ENCODE measurements around the gene XYLT1.

DNA sequence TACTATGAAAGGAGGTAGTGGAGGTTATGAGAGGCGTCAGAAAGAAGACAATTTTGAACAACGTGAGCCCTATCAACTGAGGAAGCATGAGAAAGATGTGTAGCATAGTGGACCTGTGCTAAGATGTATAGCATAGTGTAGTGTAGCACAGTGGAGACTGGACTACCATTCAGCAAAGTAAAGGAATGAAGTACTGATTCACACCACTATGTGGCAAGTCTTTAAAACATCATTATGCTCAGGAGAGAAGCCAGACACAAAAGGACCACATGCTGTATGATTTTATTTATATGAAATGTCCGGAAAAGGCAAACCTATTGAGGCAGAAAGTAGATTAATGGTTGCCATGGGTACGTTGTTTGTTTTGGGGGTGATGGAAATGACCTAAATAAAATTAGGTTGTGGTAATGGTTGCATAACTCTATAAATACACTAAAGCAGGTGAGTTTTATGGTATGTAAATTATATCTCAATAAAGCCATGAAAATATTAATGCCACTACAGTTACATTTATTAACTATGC lies 20.4 kb upstream of the XYLT1 start:
- TF ChIP-seq, protein P1, sequence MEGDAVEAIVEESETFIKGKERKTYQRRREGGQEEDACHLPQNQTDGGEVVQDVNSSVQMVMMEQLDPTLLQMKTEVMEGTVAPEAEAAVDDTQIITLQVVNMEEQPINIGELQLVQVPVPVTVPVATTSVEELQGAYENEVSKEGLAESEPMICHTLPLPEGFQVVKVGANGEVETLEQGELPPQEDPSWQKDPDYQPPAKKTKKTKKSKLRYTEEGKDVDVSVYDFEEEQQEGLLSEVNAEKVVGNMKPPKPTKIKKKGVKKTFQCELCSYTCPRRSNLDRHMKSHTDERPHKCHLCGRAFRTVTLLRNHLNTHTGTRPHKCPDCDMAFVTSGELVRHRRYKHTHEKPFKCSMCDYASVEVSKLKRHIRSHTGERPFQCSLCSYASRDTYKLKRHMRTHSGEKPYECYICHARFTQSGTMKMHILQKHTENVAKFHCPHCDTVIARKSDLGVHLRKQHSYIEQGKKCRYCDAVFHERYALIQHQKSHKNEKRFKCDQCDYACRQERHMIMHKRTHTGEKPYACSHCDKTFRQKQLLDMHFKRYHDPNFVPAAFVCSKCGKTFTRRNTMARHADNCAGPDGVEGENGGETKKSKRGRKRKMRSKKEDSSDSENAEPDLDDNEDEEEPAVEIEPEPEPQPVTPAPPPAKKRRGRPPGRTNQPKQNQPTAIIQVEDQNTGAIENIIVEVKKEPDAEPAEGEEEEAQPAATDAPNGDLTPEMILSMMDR (tag by site-specific recombination; IDR thresholded peaks at IDR 0.05): no peak
- no peak for TF ChIP-seq ZXDB (tag by site-specific recombination; IDR thresholded peaks at IDR 0.05)

All from HEK293 (cell line).